MM.1S (cell line): ENCODE measurements around the gene PRKAG2.

ENCODE experiments used
- CTCF ChIP-seq: fragments of 300-600 bp; sonication (generic); IDR thresholded peaks from 2 replicates; pipeline ENCODE4 v1.5.1; 2016; ENCODE audit warnings: antibody characterized with exemption, low read length, mixed read lengths
- EZH2 ChIP-seq: fragments of 300-600 bp; sonication (generic); optimal IDR thresholded peaks from 2 replicates; pipeline ENCODE3; 2017; ENCODE audit warnings: low read depth, mild to moderate bottlenecking, antibody characterized with exemption, low read length, mixed read lengths

- TF ChIP-seq CTCF, result no peak
- TF ChIP-seq EZH2, result no peak
Observed at GRCh38 chr7:151559557-151560183, 317.2 kb downstream of the PRKAG2 start.
